Smooth muscle cell (in vitro differentiated cells): ENCODE data around the gene LGALS1. TPM values are rescaled to one million over a fixed set of nuclear protein-coding genes. Genes with fewer than 3 reads are reported as not detected.

ENCODE experiments used
- DNase-seq: peaks from one replicate; lab custom pipeline; 2025; ENCODE audit not compliant: unreplicated experiment; lab: John Stamatoyannopoulos, UW
- H2AFZ ChIP-seq: fragments of 200-600 bp; sonication (generic); 2 replicates; pipeline ENCODE4 v1.6.0; 2016; ENCODE audit warnings: antibody characterized with exemption, low read depth, mild to moderate bottlenecking
- H3F3A ChIP-seq: fragments of 200-600 bp; sonication (generic); 2 replicates; pipeline ENCODE4 v1.6.0; 2017; ENCODE audit warnings: antibody characterized with exemption, low read depth
- H3K27ac ChIP-seq: fragments of 200-600 bp; sonication (generic); 2 replicates; pipeline ENCODE4 v1.5.1; 2016; ENCODE audit warnings: low read depth, mild to moderate bottlenecking
- H3K27me3 ChIP-seq: fragments of 200-600 bp; sonication (generic); 2 replicates; pipeline ENCODE4 v1.6.1; 2016; ENCODE audit warnings: low read depth, mild to moderate bottlenecking
- H3K36me3 ChIP-seq: fragments of 200-600 bp; sonication (generic); 2 replicates; pipeline ENCODE4 v1.5.1; 2016; ENCODE audit warnings: low read depth
- H3K4me1 ChIP-seq: fragments of 200-600 bp; sonication (generic); 2 replicates; pipeline ENCODE4 v1.5.1; 2016; ENCODE audit warnings: low read depth
- H3K4me2 ChIP-seq: fragments of 200-600 bp; sonication (generic); 2 replicates; pipeline ENCODE4 v1.6.0; 2016; ENCODE audit warnings: mild to moderate bottlenecking
- H3K4me3 ChIP-seq: fragments of 200-600 bp; sonication (generic); 2 replicates; pipeline ENCODE4 v1.5.1; 2016; ENCODE audit warnings: mild to moderate bottlenecking
- H3K79me2 ChIP-seq: fragments of 200-600 bp; sonication (generic); 2 replicates; pipeline ENCODE4 v1.6.0; 2016; ENCODE audit warnings: low read depth, mild to moderate bottlenecking
- H3K9ac ChIP-seq: fragments of 200-600 bp; sonication (generic); 2 replicates; pipeline ENCODE4 v1.6.0; 2016; ENCODE audit warnings: low read depth
- H3K9me3 ChIP-seq: fragments of 200-600 bp; sonication (generic); replicated peaks from 2 replicates; pipeline ENCODE4 v1.5.1; 2016; ENCODE audit warnings: low read depth
- H4K20me1 ChIP-seq: fragments of 200-600 bp; sonication (generic); 2 replicates; pipeline ENCODE4 v1.6.0; 2016; ENCODE audit warnings: low read depth
- WGBS: methylation state at CpG from one replicate; pipeline ENCODE4 v1.1.7; 2016; ENCODE audit warnings: low lambda C conversion rate; 5-methylcytosine and 5-hydroxymethylcytosine counted together
- polyA plus RNA-seq: library from polyadenylated mRNA; unstranded; fragments of >200 nt; fragmentation: Nextera tagmentation; extraction: Ambion mirVana; gene quantifications from 2 replicates; pipeline ENCODE4 v1.2.1, GENCODE V29; 2016
- total RNA-seq: library from RNA; depleted of rRNA; stranded (reverse); fragments of >200 nt; gene quantifications from 2 replicates; pipeline ENCODE4 v1.2.3, GENCODE V29; 2014
- TF ChIP-seq, protein P1 (sequence below): fragments of 200-600 bp; sonication (generic); IDR thresholded peaks from 2 replicates; pipeline ENCODE4 v1.5.1; 2017; ENCODE audit warnings: borderline replicate concordance, mild to moderate bottlenecking, antibody characterized with exemption; ENCODE audit not compliant: insufficient read depth, poor library complexity, severe bottlenecking

The LGALS1 gene
- total and polyA plus RNA-seq, 2 experiments from 2014 or later = 5,079 to 5,332 TPM

DNA sequence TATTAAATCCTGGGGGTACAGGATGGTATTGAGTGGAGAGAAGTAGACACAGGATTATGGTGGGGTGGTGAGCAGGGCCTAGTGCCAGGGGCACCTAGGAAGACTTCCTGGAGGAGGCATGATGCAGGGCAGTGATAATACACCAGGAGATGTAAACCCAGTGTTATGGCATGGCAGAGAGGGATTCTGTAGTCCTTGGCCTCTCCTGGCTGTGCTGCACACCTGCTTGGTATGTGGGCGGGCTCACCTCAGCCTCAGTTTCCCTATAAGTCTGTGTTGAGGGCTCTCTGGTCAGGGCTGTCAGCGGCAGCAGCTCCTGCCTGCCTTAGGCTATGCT, 14.8 kb upstream of the LGALS1 start:
- Histone ChIP-seq H3K79me2 (peaks cover 32% of the 10 kb centered on the region), H3K4me2 (no peak overlapping the region)
- TF ChIP-seq, protein P1, sequence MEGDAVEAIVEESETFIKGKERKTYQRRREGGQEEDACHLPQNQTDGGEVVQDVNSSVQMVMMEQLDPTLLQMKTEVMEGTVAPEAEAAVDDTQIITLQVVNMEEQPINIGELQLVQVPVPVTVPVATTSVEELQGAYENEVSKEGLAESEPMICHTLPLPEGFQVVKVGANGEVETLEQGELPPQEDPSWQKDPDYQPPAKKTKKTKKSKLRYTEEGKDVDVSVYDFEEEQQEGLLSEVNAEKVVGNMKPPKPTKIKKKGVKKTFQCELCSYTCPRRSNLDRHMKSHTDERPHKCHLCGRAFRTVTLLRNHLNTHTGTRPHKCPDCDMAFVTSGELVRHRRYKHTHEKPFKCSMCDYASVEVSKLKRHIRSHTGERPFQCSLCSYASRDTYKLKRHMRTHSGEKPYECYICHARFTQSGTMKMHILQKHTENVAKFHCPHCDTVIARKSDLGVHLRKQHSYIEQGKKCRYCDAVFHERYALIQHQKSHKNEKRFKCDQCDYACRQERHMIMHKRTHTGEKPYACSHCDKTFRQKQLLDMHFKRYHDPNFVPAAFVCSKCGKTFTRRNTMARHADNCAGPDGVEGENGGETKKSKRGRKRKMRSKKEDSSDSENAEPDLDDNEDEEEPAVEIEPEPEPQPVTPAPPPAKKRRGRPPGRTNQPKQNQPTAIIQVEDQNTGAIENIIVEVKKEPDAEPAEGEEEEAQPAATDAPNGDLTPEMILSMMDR = no peak

DNA sequence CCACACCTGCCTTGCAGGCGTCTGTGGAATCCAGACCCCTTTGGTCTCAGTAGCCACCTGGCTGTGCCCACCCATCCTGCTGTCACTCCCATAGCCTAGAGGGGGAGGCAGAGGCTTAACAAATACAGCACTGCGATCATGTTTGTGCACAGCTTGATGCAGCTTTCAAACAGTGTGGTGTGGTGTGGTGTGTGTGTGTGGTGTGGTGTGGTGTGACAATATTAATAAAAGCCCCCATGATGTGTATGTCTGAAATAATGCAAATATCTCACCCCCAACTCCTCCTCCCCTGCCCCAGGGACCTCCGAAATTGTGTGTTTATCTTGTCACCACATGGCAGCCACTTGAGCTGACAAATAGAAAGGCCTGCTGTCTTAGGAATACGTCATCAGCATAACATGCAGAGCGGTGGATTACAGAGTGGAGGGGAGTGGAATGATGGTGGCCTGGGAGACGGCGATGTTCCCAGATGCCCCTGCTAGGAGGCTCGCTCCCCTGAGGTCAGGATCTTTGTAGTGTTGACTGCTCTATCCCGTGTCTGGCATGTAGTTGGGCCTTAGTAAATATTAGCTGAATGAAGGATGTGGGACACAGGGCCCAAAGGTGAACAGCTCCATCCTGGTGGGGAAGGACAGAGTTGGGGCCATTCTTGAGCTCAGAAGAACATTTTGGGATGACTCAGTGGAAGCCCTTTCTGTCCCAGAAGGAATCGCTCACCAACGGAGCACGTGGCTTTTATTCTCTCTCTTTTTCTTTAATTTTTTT, 14.1 kb upstream of the LGALS1 start:
- WGBS = 40% methylated on average over 12 of the region's 12 CpGs
- no peaks in the 10 kb centered on the region for H3F3A ChIP-seq
- no peak for DNase-seq
- no peaks in the 10 kb centered on the region for H3K27me3 ChIP-seq
- peaks cover 12% of the 10 kb centered on the region for H3K4me1 ChIP-seq
- TF ChIP-seq, protein P1 = peak; percentile 19
- H3K27ac ChIP-seq = peak overlapping the region; percentile 70
- H3K79me2 ChIP-seq = peaks cover 32% of the 10 kb centered on the region
- H4K20me1 ChIP-seq = peaks cover 39% of the 10 kb centered on the region
- H3K4me3 ChIP-seq = no peak overlapping the region
- H3K4me2 ChIP-seq = peak overlapping the region; percentile 52
- no peak overlapping the region for H3K9ac ChIP-seq
- H3K36me3 ChIP-seq = no peaks in the 10 kb centered on the region
- no peak overlapping the region for H2AFZ ChIP-seq
- H3K9me3 ChIP-seq = no peaks in the 10 kb centered on the region

More for the DNA sequence above, 14.8 kb upstream of the LGALS1 start:
- Histone ChIP-seq H3F3A (no peaks in the 10 kb centered on the region), H3K4me3 (no peak overlapping the region), H3K4me1 (peaks cover 12% of the 10 kb centered on the region), H3K27me3 (no peaks in the 10 kb centered on the region), H3K36me3 (no peaks in the 10 kb centered on the region), H3K9ac (no peak overlapping the region), H3K27ac (peak overlapping the region; percentile 70), H3K9me3 (no peaks in the 10 kb centered on the region), H2AFZ (no peak overlapping the region), H4K20me1 (peaks cover 39% of the 10 kb centered on the region)
- 81% methylated on average over 2 of the region's 2 CpGs for whole genome bisulfite sequencing
- DNase-seq = no peak

- Histone ChIP-seq H3F3A (no peaks in the 10 kb centered on the region), H3K4me3 (no peak overlapping the region), H3K4me2 (no peak overlapping the region), H3K79me2 (peaks cover 32% of the 10 kb centered on the region), H4K20me1 (peaks cover 39% of the 10 kb centered on the region), H3K4me1 (peaks cover 12% of the 10 kb centered on the region), H2AFZ (no peak overlapping the region), H3K9me3 (no peaks in the 10 kb centered on the region), H3K9ac (no peak overlapping the region), H3K27ac (peak overlapping the region; percentile 70), H3K36me3 (no peaks in the 10 kb centered on the region), H3K27me3 (no peaks in the 10 kb centered on the region)
- DNase-seq = no peak
- TF ChIP-seq, protein P1 = no peak
- 97% methylated on average over 5 of the region's 5 CpGs for WGBS
Observed at GRCh38 chr22:37662039-37662438, 13.4 kb upstream of the LGALS1 start.
